HS-27A (cell line): Measurements from ENCODE around the gene KRT36.

Experiments
- DNase-seq: peaks from one replicate; pipeline ENCODE4 v3.0.0-alpha.2; 2012; ENCODE audit warnings: low read depth, missing footprints

The KRT36 gene

GRCh38 chr17:41439375-41439774, 50.3 kb downstream of the KRT36 start:
- DNase-seq, result no peak

- DNase-seq, result no peak
Observed at GRCh38 chr17:41437769-41438168, 51.9 kb downstream of the KRT36 start.

GRCh38 chr17:41437254-41437653, 52.5 kb downstream of the KRT36 start:
- DNase-seq, result no peak
